Neural crest cell (in vitro differentiated cells): ENCODE data around the gene EYA3. TPM values are rescaled to one million over a fixed set of nuclear protein-coding genes. Genes with fewer than 3 reads are reported as not detected.

Source experiments
- DNase-seq: peaks from one replicate; pipeline ENCODE4 v3.0.0; 2021; ENCODE audit warnings: low read depth, mixed read lengths, low spot score
- H3K27ac Mint-ChIP-seq: one replicate; pipeline ENCODE4 v1.8.0; 2021; ENCODE audit warnings: mild to moderate bottlenecking, mixed read lengths; ENCODE audit not compliant: unreplicated experiment
- H3K27me3 Mint-ChIP-seq: 2 replicates; pipeline ENCODE4 v1.8.0; 2021; ENCODE audit warnings: low read depth, mild to moderate bottlenecking, mixed read lengths
- H3K36me3 Mint-ChIP-seq: 2 replicates; pipeline ENCODE4 v1.8.0; 2021; ENCODE audit warnings: low read depth, mild to moderate bottlenecking, mixed read lengths
- H3K4me1 Mint-ChIP-seq: 2 replicates; pipeline ENCODE4 v1.8.0; 2021; ENCODE audit warnings: mixed read lengths
- H3K4me3 Mint-ChIP-seq: one replicate; pipeline ENCODE4 v1.8.0; 2021; ENCODE audit warnings: mild to moderate bottlenecking, mixed read lengths
- H3K9me3 Mint-ChIP-seq: 2 replicates; pipeline ENCODE4 v1.8.0; 2021; ENCODE audit warnings: mixed read lengths
- CTCF ChIP-seq: fragments of 200-600 bp; sonication (generic); conservative IDR thresholded peaks from 2 replicates; pipeline ENCODE4 v1.5.0; 2021; ENCODE audit warnings: antibody characterized with exemption, mild to moderate bottlenecking
- total RNA-seq: library from RNA; stranded (reverse); gene quantifications from 2 replicates; pipeline ENCODE4 v1.2.1, GENCODE V29; 2021

EYA3 gene
- total RNA-seq, 1 donor from 2014 or later = 35.9 TPM

- H3K36me3 Mint-ChIP-seq = no peaks in the 10 kb centered on the region
- no peak overlapping the region for H3K27ac Mint-ChIP-seq
- H3K4me1 Mint-ChIP-seq = peaks cover 12% of the 10 kb centered on the region
- TF ChIP-seq CTCF = no peak
- DNase-seq = no peak
- peaks cover 55% of the 10 kb centered on the region for H3K27me3 Mint-ChIP-seq
- H3K9me3 Mint-ChIP-seq = no peaks in the 10 kb centered on the region
- H3K4me3 Mint-ChIP-seq = no peak overlapping the region
These were observed 152.0 kb downstream of the EYA3 start for GRCh38 chr1:27936370-27936769.

GRCh38 chr1:27935721-27936120 is 152.7 kb downstream of the EYA3 start:
- no peaks in the 10 kb centered on the region for H3K36me3 Mint-ChIP-seq
- H3K9me3 Mint-ChIP-seq = no peaks in the 10 kb centered on the region
- peaks cover 55% of the 10 kb centered on the region for H3K27me3 Mint-ChIP-seq
- H3K4me1 Mint-ChIP-seq = peaks cover 12% of the 10 kb centered on the region
- no peak for DNase-seq
- no peak overlapping the region for H3K4me3 Mint-ChIP-seq
- H3K27ac Mint-ChIP-seq = no peak overlapping the region
- no peak for TF ChIP-seq CTCF

- H3K27ac Mint-ChIP-seq = no peak within 1 kb of the TSS
- H3K4me1 Mint-ChIP-seq = peaks cover 12% of the 10 kb centered on the region
- H3K4me3 Mint-ChIP-seq = no peak within 1 kb of the TSS
- TF ChIP-seq CTCF = peak; percentile 28
- no peaks in the 10 kb centered on the region for H3K36me3 Mint-ChIP-seq
- no peaks in the 10 kb centered on the region for H3K9me3 Mint-ChIP-seq
- DNase-seq = no peak
- peaks cover 55% of the 10 kb centered on the region for H3K27me3 Mint-ChIP-seq
These were observed 153.4 kb downstream of the EYA3 start, which contains the start of gene SMPDL3B for GRCh38 chr1:27934818-27935549. Gene SMPDL3B (plus strand): TSS chr1:27935000. CDS start chr1:27935184, 184 bp downstream.

GRCh38 chr1:27931759-27932158 is 156.7 kb downstream of the EYA3 start:
- no peak for TF ChIP-seq CTCF
- H3K27ac Mint-ChIP-seq = no peak overlapping the region

GRCh38 chr1:27931184-27931583 is 157.2 kb downstream of the EYA3 start:
- no peak for TF ChIP-seq CTCF
- Mint-ChIP-seq H3K27ac (no peak overlapping the region), H3K4me3 (no peak overlapping the region), H3K27me3 (peaks cover 31% of the 10 kb centered on the region), H3K4me1 (peaks cover 12% of the 10 kb centered on the region), H3K9me3 (no peaks in the 10 kb centered on the region), H3K36me3 (no peaks in the 10 kb centered on the region)
- no peak for DNase-seq

More at GRCh38 chr1:27931759-27932158, 156.7 kb downstream of the EYA3 start:
- Mint-ChIP-seq H3K27me3 (peaks cover 37% of the 10 kb centered on the region), H3K36me3 (no peaks in the 10 kb centered on the region), H3K4me1 (peaks cover 12% of the 10 kb centered on the region), H3K9me3 (no peaks in the 10 kb centered on the region), H3K4me3 (no peak overlapping the region)
- DNase-seq = no peak
